Large intestine (tissue), 3 donors: ENCODE results near the gene ZNF618. TPM values are rescaled to one million over a fixed set of nuclear protein-coding genes. Genes with fewer than 3 reads are reported as not detected.

Source experiments
- DNase-seq, 2 donors: peaks; one replicate each; pipeline versions ENCODE4 v3.0.0 to v3.0.0-alpha.2; 2013
- H3K27ac ChIP-seq: one replicate; pipeline ENCODE4 v1.5.1; 2013; ENCODE audit warnings: low read length
- H3K27me3 ChIP-seq: 2 replicates; pipeline ENCODE4 v1.6.1; 2013; ENCODE audit warnings: low read length; ENCODE audit not compliant: control insufficient read depth, insufficient read depth
- H3K36me3 ChIP-seq: 2 replicates; pipeline ENCODE4 v1.6.1; 2013; ENCODE audit warnings: low read length; ENCODE audit not compliant: control insufficient read depth, insufficient read depth
- H3K4me1 ChIP-seq: one replicate; pipeline ENCODE4 v1.6.1; 2013; ENCODE audit warnings: low read length; ENCODE audit not compliant: control insufficient read depth, insufficient read depth
- H3K4me3 ChIP-seq: one replicate; pipeline ENCODE4 v1.5.1; 2013; ENCODE audit warnings: low read length
- H3K9me3 ChIP-seq: one replicate; pipeline ENCODE4 v1.6.1; 2013; ENCODE audit warnings: mild to moderate bottlenecking, low read depth, low read length, moderate library complexity; ENCODE audit not compliant: control insufficient read depth
- WGBS: methylation state at CpG from one replicate; pipeline ENCODE4 v1.1.5; 2013; ENCODE audit warnings: low lambda C conversion rate; ENCODE audit not compliant: insufficient coverage; 5-methylcytosine and 5-hydroxymethylcytosine counted together
- polyA plus RNA-seq: library from polyadenylated mRNA; unstranded; fragments of 120-200 nt; gene quantifications from one replicate; pipeline ENCODE4 v1.2.1, GENCODE V29; 2013

The ZNF618 gene
- polyA plus RNA-seq, 1 donor = 8.1 TPM

- Histone ChIP-seq H3K4me3 (no peak overlapping the region), H3K27ac (no peak overlapping the region), H3K27me3 (no peaks in the 10 kb centered on the region), H3K4me1 (no peaks in the 10 kb centered on the region), H3K36me3 (peaks cover 33% of the 10 kb centered on the region), H3K9me3 (no peaks in the 10 kb centered on the region)
- WGBS = no CpG with 5 or more reads among the region's 4 CpGs
- DNase-seq = no peak
These were observed 213.2 kb downstream of the ZNF618 start for GRCh38 chr9:114089206-114089840.

GRCh38 chr9:114090798-114091197 lies 214.7 kb downstream of the ZNF618 start:
- Histone ChIP-seq H3K4me3 (no peak overlapping the region), H3K27ac (no peak overlapping the region), H3K4me1 (peaks cover under 1% of the 10 kb centered on the region), H3K36me3 (peaks cover 47% of the 10 kb centered on the region), H3K27me3 (no peaks in the 10 kb centered on the region), H3K9me3 (no peaks in the 10 kb centered on the region)
- WGBS = no CpG with 5 or more reads among the region's 4 CpGs
- no peak for DNase-seq

- H3K36me3 ChIP-seq = peaks cover 54% of the 10 kb centered on the region
- no peaks in the 10 kb centered on the region for H3K9me3 ChIP-seq
- no peak for DNase-seq
- no peak overlapping the region for H3K27ac ChIP-seq
- no peak overlapping the region for H3K4me3 ChIP-seq
- no peaks in the 10 kb centered on the region for H3K27me3 ChIP-seq
- WGBS = no CpG with 5 or more reads among the region's 8 CpGs
- H3K4me1 ChIP-seq = peaks cover 10% of the 10 kb centered on the region
These were observed 215.6 kb downstream of the ZNF618 start for GRCh38 chr9:114091711-114092110.

- Histone ChIP-seq H3K4me3 (no peak overlapping the region), H3K27me3 (no peaks in the 10 kb centered on the region), H3K27ac (no peak overlapping the region), H3K4me1 (peaks cover 16% of the 10 kb centered on the region), H3K36me3 (peaks cover 54% of the 10 kb centered on the region), H3K9me3 (no peaks in the 10 kb centered on the region)
- no CpG with 5 or more reads among the region's 4 CpGs for WGBS
- DNase-seq = no peak
These were observed 216.2 kb downstream of the ZNF618 start for GRCh38 chr9:114092336-114092735.

GRCh38 chr9:114093031-114093471 lies 216.9 kb downstream of the ZNF618 start:
- Histone ChIP-seq H3K36me3 (peaks cover 54% of the 10 kb centered on the region), H3K27ac (no peak overlapping the region), H3K4me1 (peaks cover 16% of the 10 kb centered on the region), H3K4me3 (no peak overlapping the region), H3K9me3 (no peaks in the 10 kb centered on the region), H3K27me3 (no peaks in the 10 kb centered on the region)
- no CpG with 5 or more reads among the region's 4 CpGs for WGBS
- DNase-seq = no peak

GRCh38 chr9:114093761-114094505 lies 217.8 kb downstream of the ZNF618 start:
- WGBS = no CpG with 5 or more reads among the region's 9 CpGs
- no peaks in the 10 kb centered on the region for H3K27me3 ChIP-seq
- H3K27ac ChIP-seq = no peak overlapping the region
- H3K9me3 ChIP-seq = no peaks in the 10 kb centered on the region
- peaks cover 16% of the 10 kb centered on the region for H3K4me1 ChIP-seq
- H3K36me3 ChIP-seq = peaks cover 54% of the 10 kb centered on the region
- no peak overlapping the region for H3K4me3 ChIP-seq
- DNase-seq = no peak

- H3K9me3 ChIP-seq = no peaks in the 10 kb centered on the region
- no peak overlapping the region for H3K4me3 ChIP-seq
- H3K27ac ChIP-seq = no peak overlapping the region
- peaks cover 21% of the 10 kb centered on the region for H3K4me1 ChIP-seq
- DNase-seq = no peak
- H3K27me3 ChIP-seq = no peaks in the 10 kb centered on the region
- WGBS = no CpG with 5 or more reads among the region's 12 CpGs
- peaks cover 54% of the 10 kb centered on the region for H3K36me3 ChIP-seq
These were observed 218.9 kb downstream of the ZNF618 start for GRCh38 chr9:114094971-114095370.

GRCh38 chr9:114096041-114096511 lies 220.0 kb downstream of the ZNF618 start:
- Histone ChIP-seq H3K9me3 (no peaks in the 10 kb centered on the region), H3K4me1 (peaks cover 26% of the 10 kb centered on the region), H3K27ac (no peak overlapping the region), H3K4me3 (no peak overlapping the region), H3K27me3 (no peaks in the 10 kb centered on the region), H3K36me3 (peaks cover 51% of the 10 kb centered on the region)
- 100% methylated on average over 3 of the region's 9 CpGs for WGBS
- no peak for DNase-seq

- Histone ChIP-seq H3K27me3 (no peaks in the 10 kb centered on the region), H3K27ac (peak overlapping the region; percentile 70), H3K36me3 (peaks cover 44% of the 10 kb centered on the region)
These were observed 220.9 kb downstream of the ZNF618 start for GRCh38 chr9:114096866-114097612.

GRCh38 chr9:114097613-114098020 lies 221.5 kb downstream of the ZNF618 start:
- peaks cover 26% of the 10 kb centered on the region for H3K4me1 ChIP-seq
- H3K27ac ChIP-seq = peak overlapping the region; percentile 70

More at GRCh38 chr9:114096866-114097612, 220.9 kb downstream of the ZNF618 start:
- Histone ChIP-seq H3K4me1 (peaks cover 26% of the 10 kb centered on the region), H3K9me3 (no peaks in the 10 kb centered on the region), H3K4me3 (peak overlapping the region; percentile 62)
- no CpG with 5 or more reads among the region's 14 CpGs for WGBS
- DNase-seq = peak in 1 of 2 donors; percentile 27

More at GRCh38 chr9:114097613-114098020, 221.5 kb downstream of the ZNF618 start:
- WGBS = no CpG with 5 or more reads among the region's 18 CpGs
- peaks cover 38% of the 10 kb centered on the region for H3K36me3 ChIP-seq
- H3K27me3 ChIP-seq = no peaks in the 10 kb centered on the region
- H3K9me3 ChIP-seq = peaks cover 4% of the 10 kb centered on the region
- peak overlapping the region; percentile 62 for H3K4me3 ChIP-seq
- DNase-seq = peak in 1 of 2 donors; percentile 77
